Measurements from ENCODE around the gene TAF7. TPM values are rescaled to one million over a fixed set of nuclear protein-coding genes. Genes with fewer than 3 reads are reported as not detected.
"Not testable (repeated sequence)": the region's sequence is repeated elsewhere in the genome, so short reads cannot be mapped to it uniquely, and the experiment has no call there.

Gene TAF7
- total RNA-seq: 10 to 100 TPM; 52.3 to 66.1 TPM
- long read RNA-seq, transcript TAF7-201 (1 exons, 2,334 nt): major isoform, 117 of 117 reads
- long read RNA-seq, partial matches to known transcripts: 0 of 117 reads
- long read RNA-seq, other reads (novel, unspliced or antisense): 0 of 117 reads

- intact Hi-C loops (cut with DNase I, micrococcal nuclease): loop anchor here in 1 of 2 donors (10.0 kb wide), 2 partner anchors 204 to 244 kb away; no protein-coding TSS in a partner anchor
- DNase-seq: peak; percentile 91 to 93
- peak; percentile 99 for ATAC-seq
Measured at GRCh38 chr5:141320225-141321169, at the start of gene TAF7. TSS of gene TAF7 (minus strand) at chr5:141320784. CDS start at chr5:141320044, 740 bp downstream.

- ATAC-seq: no peak
- DNase-seq: no peak
- intact Hi-C loops (cut with DNase I, micrococcal nuclease): no loop called here
Measured at GRCh38 chr5:141366016-141366896, 45.7 kb upstream of the TAF7 start.

GRCh38 chr5:141363952-141364660 lies 43.5 kb upstream of the TAF7 start, which contains the start of gene PCDHGA5:
TSS of gene PCDHGA5 (plus strand) at chr5:141364162. CDS start at chr5:141364331, 169 bp downstream.
- no peak for DNase-seq
- intact Hi-C loops (cut with DNase I, micrococcal nuclease): no loop called here
- ATAC-seq: no peak

GRCh38 chr5:141362719-141363118 lies 42.1 kb upstream of the TAF7 start:
- intact Hi-C loops (cut with DNase I, micrococcal nuclease): no loop called here
- ATAC-seq: no peak
- no peak for DNase-seq

GRCh38 chr5:141360685-141361084 lies 40.1 kb upstream of the TAF7 start:
- intact Hi-C loops (cut with DNase I, micrococcal nuclease): no loop called here
- ATAC-seq (no peak), DNase-seq (no peak)

- DNase-seq (no peak), ATAC-seq (peak; percentile 35)
- intact Hi-C loops (cut with DNase I, micrococcal nuclease): no loop called here
Measured at GRCh38 chr5:141359790-141360426, 39.3 kb upstream of the TAF7 start, which contains the start of gene PCDHGB2. TSS of gene PCDHGB2 (plus strand) at chr5:141359994. CDS start at chr5:141360136, 142 bp downstream.

- ATAC-seq: no peak
Measured at GRCh38 chr5:141356950-141357349, 36.4 kb upstream of the TAF7 start.

GRCh38 chr5:141356133-141356532 lies 35.5 kb upstream of the TAF7 start:
- no peak for ATAC-seq
- intact Hi-C loops (cut with DNase I, micrococcal nuclease): no loop called here
- no peak for DNase-seq

More at GRCh38 chr5:141356950-141357349, 36.4 kb upstream of the TAF7 start:
- intact Hi-C loops (cut with DNase I, micrococcal nuclease): no loop called here
- DNase-seq: no peak

GRCh38 chr5:141355641-141356040 lies 35.1 kb upstream of the TAF7 start:
- ATAC-seq (no peak), DNase-seq (no peak)
- intact Hi-C loops (cut with DNase I, micrococcal nuclease): no loop called here

- DNase-seq: no peak
- no peak for ATAC-seq
- intact Hi-C loops (cut with DNase I, micrococcal nuclease): no loop called here
Measured at GRCh38 chr5:141354900-141355469, 34.4 kb upstream of the TAF7 start, which contains the start of gene PCDHGA4. TSS of gene PCDHGA4 (plus strand) at chr5:141355021. CDS start at chr5:141355108, 87 bp downstream.

- ATAC-seq (no peak), DNase-seq (no peak)
- intact Hi-C loops (cut with DNase I, micrococcal nuclease): no loop called here
Measured at GRCh38 chr5:141351591-141351990, 31.0 kb upstream of the TAF7 start.

- ATAC-seq: peak; percentile 71
- intact Hi-C loops (cut with DNase I, micrococcal nuclease): loop anchor here in 1 of 2 donors (10.0 kb wide), 1 partner anchor 45 kb away; the partner anchor contains the start of genes PCDHGA8 and PCDHGB5
- DNase-seq: peak in 1 of 2 donors; percentile 36
Measured at GRCh38 chr5:141349917-141350619, 29.5 kb upstream of the TAF7 start, which contains the start of gene PCDHGB1. TSS of gene PCDHGB1 (plus strand) at chr5:141350099. CDS start at chr5:141350261, 162 bp downstream.

GRCh38 chr5:141346017-141346416 lies 25.4 kb upstream of the TAF7 start:
- DNase-seq, ATAC-seq: not testable (repeated sequence)
- intact Hi-C loops (cut with DNase I, micrococcal nuclease): loop anchor here in 1 of 2 donors (10.0 kb wide), 1 partner anchor 49 kb away; the partner anchor contains the start of genes PCDHGA8 and PCDHGB5

- ATAC-seq (no peak), DNase-seq (no peak)
- intact Hi-C loops (cut with DNase I, micrococcal nuclease): loop anchor here in 1 of 2 donors (10.0 kb wide), 1 partner anchor 49 kb away; the partner anchor contains the start of genes PCDHGA8 and PCDHGB5
Measured at GRCh38 chr5:141345327-141345726, 24.7 kb upstream of the TAF7 start.

- no peak for ATAC-seq
- intact Hi-C loops (cut with DNase I, micrococcal nuclease): loop anchor here in 1 of 2 donors (10.0 kb wide), 1 partner anchor 51 kb away; the partner anchor contains the start of genes PCDHGA8 and PCDHGB5
- no peak for DNase-seq
Measured at GRCh38 chr5:141343953-141344463, 23.4 kb upstream of the TAF7 start.

Measured in left colon (tissue), 2 donors.